Loucy (cell line): ENCODE results near the gene ABHD12B.

Experiments used
- H2AFZ ChIP-seq: fragments of 200-600 bp; sonication (generic); 2 replicates; pipeline ENCODE4 v1.6.0; 2016; ENCODE audit warnings: antibody characterized with exemption, mild to moderate bottlenecking, low read length, moderate library complexity
- H3F3A ChIP-seq: fragments of 200-600 bp; 2 replicates; pipeline ENCODE4 v1.6.0; 2016; ENCODE audit warnings: antibody characterized with exemption, low read depth, mild to moderate bottlenecking
- H3K27me3 ChIP-seq: fragments of 200-600 bp; sonication (generic); 2 replicates; pipeline ENCODE4 v1.6.1; 2014; ENCODE audit warnings: low read length, mild to moderate bottlenecking; ENCODE audit not compliant: insufficient read depth, poor library complexity, severe bottlenecking
- H3K36me3 ChIP-seq: fragments of 200-600 bp; sonication (generic); 2 replicates; pipeline ENCODE4 v1.6.1; 2016; ENCODE audit warnings: low read length; ENCODE audit not compliant: insufficient read depth
- H3K4me1 ChIP-seq: fragments of 200-600 bp; sonication (generic); 2 replicates; pipeline ENCODE4 v1.5.1; 2014; ENCODE audit warnings: low read length, mild to moderate bottlenecking; ENCODE audit not compliant: insufficient read depth, poor library complexity, severe bottlenecking
- H3K4me2 ChIP-seq: fragments of 200-600 bp; sonication (generic); 2 replicates; pipeline ENCODE4 v1.6.0; 2014; ENCODE audit warnings: antibody characterized with exemption, low read length, low read depth, mild to moderate bottlenecking; ENCODE audit not compliant: poor library complexity, severe bottlenecking
- H3K4me3 ChIP-seq: fragments of 200-600 bp; sonication (generic); 2 replicates; pipeline ENCODE4 v1.5.1; 2014; ENCODE audit warnings: low read length, mild to moderate bottlenecking, mixed read lengths; ENCODE audit not compliant: poor library complexity, severe bottlenecking
- H3K79me2 ChIP-seq: fragments of 200-600 bp; sonication (generic); 2 replicates; pipeline ENCODE4 v1.6.1; 2014; ENCODE audit warnings: low read length; ENCODE audit not compliant: insufficient read depth
- H3K9ac ChIP-seq: fragments of 200-600 bp; sonication (generic); 2 replicates; pipeline ENCODE4 v1.6.0; 2014; ENCODE audit warnings: mild to moderate bottlenecking, low read depth, low read length, moderate library complexity; ENCODE audit not compliant: poor library complexity, severe bottlenecking
- H3K9me2 ChIP-seq: fragments of 200-600 bp; sonication (generic); replicated peaks from 2 replicates; pipeline ENCODE4 v1.6.1; 2016; ENCODE audit warnings: low read depth, low read length, mixed read lengths
- H3K9me3 ChIP-seq: fragments of 200-600 bp; sonication (generic); 2 replicates; pipeline ENCODE4 v1.6.1; 2014; ENCODE audit warnings: mild to moderate bottlenecking, antibody characterized with exemption, low read length, low read depth; ENCODE audit not compliant: insufficient read depth
- H4K20me1 ChIP-seq: fragments of 200-600 bp; sonication (generic); 2 replicates; pipeline ENCODE4 v1.6.0; 2014; ENCODE audit warnings: antibody characterized with exemption, low read length, mild to moderate bottlenecking; ENCODE audit not compliant: insufficient read depth, poor library complexity, severe bottlenecking
- CTCF ChIP-seq: fragments of 200-600 bp; sonication (generic); conservative IDR thresholded peaks from 2 replicates; pipeline ENCODE4 v1.5.1; 2014; ENCODE audit warnings: mild to moderate bottlenecking, antibody characterized with exemption, low read length
- EZH2phosphoT487 ChIP-seq: fragments of 200-600 bp; IDR thresholded peaks from 2 replicates; pipeline ENCODE4 v1.6.1; 2018; ENCODE audit warnings: antibody characterized with exemption, mild to moderate bottlenecking, moderate library complexity, borderline replicate concordance

Gene ABHD12B

GRCh38 chr14:50920482-50921230 is 48.8 kb downstream of the ABHD12B start:
- Histone ChIP-seq H4K20me1 (no peaks in the 10 kb centered on the region), H3K9me3 (no peaks in the 10 kb centered on the region), H3K4me3 (no peak overlapping the region), H3K4me1 (peaks cover 12% of the 10 kb centered on the region), H3K79me2 (no peaks in the 10 kb centered on the region), H3K9me2 (no peaks in the 10 kb centered on the region), H3K27me3 (no peaks in the 10 kb centered on the region), H3K36me3 (peaks cover 4% of the 10 kb centered on the region; the same call in 1 of the 2 replicates), H3K4me2 (no peak overlapping the region), H3K9ac (no peak overlapping the region), H3F3A (peaks cover 2% of the 10 kb centered on the region), H2AFZ (no peak overlapping the region)
- TF ChIP-seq CTCF (no peak), EZH2phosphoT487 (no peak)

GRCh38 chr14:50922803-50923202 is 51.0 kb downstream of the ABHD12B start:
- H3K9me2 ChIP-seq, result no peaks in the 10 kb centered on the region
- H3K9ac ChIP-seq, result no peak overlapping the region
- no peak overlapping the region for H3K4me2 ChIP-seq
- H3K4me3 ChIP-seq, result no peak overlapping the region
- H2AFZ ChIP-seq, result no peak overlapping the region
- no peaks in the 10 kb centered on the region for H3K79me2 ChIP-seq
- peaks cover 27% of the 10 kb centered on the region for H3K4me1 ChIP-seq
- H3F3A ChIP-seq, result peaks cover 12% of the 10 kb centered on the region
- peaks cover 4% of the 10 kb centered on the region; the same call in 1 of the 2 replicates for H3K36me3 ChIP-seq
- H3K9me3 ChIP-seq, result no peaks in the 10 kb centered on the region
- no peaks in the 10 kb centered on the region for H4K20me1 ChIP-seq
- no peaks in the 10 kb centered on the region for H3K27me3 ChIP-seq
- TF ChIP-seq EZH2phosphoT487 (no peak), CTCF (no peak)

GRCh38 chr14:50924236-50924635 is 52.4 kb downstream of the ABHD12B start:
- Histone ChIP-seq H3K4me2 (no peak overlapping the region), H3K27me3 (no peaks in the 10 kb centered on the region), H3K9ac (no peak overlapping the region), H3K4me3 (no peak overlapping the region), H4K20me1 (no peaks in the 10 kb centered on the region), H3F3A (peaks cover 12% of the 10 kb centered on the region), H2AFZ (no peak overlapping the region), H3K79me2 (no peaks in the 10 kb centered on the region), H3K36me3 (peaks cover 4% of the 10 kb centered on the region; the same call in 1 of the 2 replicates), H3K4me1 (peaks cover 37% of the 10 kb centered on the region), H3K9me3 (no peaks in the 10 kb centered on the region), H3K9me2 (no peaks in the 10 kb centered on the region)
- TF ChIP-seq CTCF (no peak), EZH2phosphoT487 (no peak)
